Raji (cell line): Measurements from ENCODE around the gene TSPAN14.

Experiments
- POLR2A ChIP-seq: IDR thresholded peaks from 2 replicates; pipeline ENCODE4 v1.6.1; 2011; ENCODE audit warnings: low read depth, low read length, control low read depth; ENCODE audit not compliant: insufficient read depth

The TSPAN14 gene

GRCh38 chr10:80415734-80416478 lies 38.2 kb upstream of the TSPAN14 start:
- TF ChIP-seq POLR2A = no peak

- no peak for TF ChIP-seq POLR2A
Measured at GRCh38 chr10:80416479-80417098, 37.5 kb upstream of the TSPAN14 start.

- peak; percentile 14 for TF ChIP-seq POLR2A
Measured at GRCh38 chr10:80421050-80421706, 32.9 kb upstream of the TSPAN14 start.

GRCh38 chr10:80421707-80422536 lies 32.2 kb upstream of the TSPAN14 start:
- peak; percentile 53 for TF ChIP-seq POLR2A

DNA sequence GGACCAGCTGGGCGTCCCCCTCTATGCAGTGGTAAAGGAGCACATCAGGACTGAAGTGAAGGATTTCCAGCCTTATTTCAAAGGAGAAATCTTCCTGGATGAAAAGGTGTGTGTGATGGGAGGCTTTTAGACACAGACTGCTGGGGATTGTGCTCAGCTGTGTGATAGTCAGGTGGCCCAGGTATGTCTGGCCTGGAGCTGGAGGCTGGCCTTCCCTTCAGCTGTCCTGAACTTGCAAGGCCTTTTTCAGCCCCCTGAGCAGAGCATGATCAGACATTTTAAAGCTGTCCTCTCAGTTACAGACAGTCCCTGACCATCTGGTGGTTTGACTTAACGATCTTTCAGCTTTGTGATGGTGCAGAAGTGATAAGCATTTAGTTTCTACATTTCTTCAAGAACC lies 28.2 kb upstream of the TSPAN14 start:
- no peak for TF ChIP-seq POLR2A

DNA sequence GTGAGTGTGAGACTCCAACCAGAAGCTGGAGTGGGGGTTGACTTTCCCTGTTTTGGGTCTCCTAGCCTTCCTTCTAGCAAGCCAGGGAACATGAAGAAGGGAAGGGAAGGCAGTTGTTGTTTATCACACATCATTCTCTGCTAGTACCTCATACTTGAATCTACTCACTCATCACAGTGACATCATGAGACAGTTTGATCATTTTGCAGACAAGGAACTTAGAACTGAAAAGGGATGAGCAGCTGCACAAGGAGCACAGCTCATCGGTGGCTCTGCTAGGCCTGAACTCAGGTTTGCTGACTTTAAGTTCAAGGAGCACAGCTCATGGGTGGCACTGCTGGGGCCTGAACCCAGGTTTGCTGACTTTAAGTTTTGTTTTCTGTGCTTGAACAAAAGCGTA lies 26.6 kb upstream of the TSPAN14 start:
- no peak for TF ChIP-seq POLR2A

DNA sequence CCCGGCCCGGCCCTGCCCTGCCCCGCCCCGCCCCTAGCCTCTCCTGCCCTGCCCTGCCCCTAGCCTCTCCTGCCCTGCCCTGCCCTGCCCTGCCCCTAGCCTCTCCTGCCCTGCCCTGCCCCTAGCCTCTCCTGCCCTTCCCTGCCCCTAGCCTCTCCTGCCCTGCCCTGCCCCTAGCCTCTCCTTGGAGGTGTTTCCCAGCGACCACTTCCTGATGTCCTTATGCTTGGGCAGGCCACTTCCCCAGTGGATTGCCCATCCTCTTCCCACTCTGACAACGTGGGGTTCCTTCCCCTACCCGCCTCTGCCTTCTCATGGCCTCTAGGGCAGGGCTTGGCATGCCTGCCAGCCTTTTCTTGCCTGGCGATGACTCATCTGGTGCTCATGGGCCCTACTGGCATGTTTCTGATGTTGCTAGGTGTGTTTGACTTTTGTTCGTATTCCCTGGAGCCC lies 24.6 kb upstream of the TSPAN14 start:
- TF ChIP-seq POLR2A = no peak

- TF ChIP-seq POLR2A = no peak
Measured at GRCh38 chr10:80433134-80433533, 21.0 kb upstream of the TSPAN14 start.

DNA sequence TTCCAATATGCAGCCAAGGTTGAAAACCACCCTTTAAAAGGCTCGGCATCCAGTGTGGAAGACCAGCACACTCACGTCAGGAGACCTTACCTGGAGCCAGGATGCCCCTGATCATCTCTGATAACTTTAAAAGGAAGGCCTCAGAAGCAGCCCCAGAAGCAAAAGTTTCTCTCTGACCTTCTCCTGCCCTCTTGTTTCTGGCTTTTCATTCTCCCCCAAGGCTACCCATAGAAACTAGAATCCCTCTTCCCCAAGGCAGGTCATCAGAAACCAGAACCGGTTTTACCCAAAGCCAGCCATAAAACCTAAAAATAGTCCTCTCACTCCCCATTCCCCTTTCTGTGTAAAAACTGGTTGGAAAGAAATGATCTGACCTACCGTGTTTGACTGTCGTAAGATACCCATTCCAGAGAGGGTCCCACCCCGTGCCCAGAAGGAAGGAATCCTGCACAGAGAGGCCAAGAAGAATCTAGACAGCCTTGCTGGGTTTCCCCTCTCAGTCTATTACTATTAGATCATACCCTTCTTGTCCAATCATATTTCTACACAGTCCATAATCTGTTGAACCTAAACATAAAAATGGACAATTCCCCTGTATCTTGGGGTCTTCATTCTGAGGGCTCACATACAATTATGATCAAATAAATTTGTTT lies 17.5 kb upstream of the TSPAN14 start:
- TF ChIP-seq POLR2A = no peak

GRCh38 chr10:80437227-80437626 lies 16.9 kb upstream of the TSPAN14 start:
- TF ChIP-seq POLR2A = no peak

GRCh38 chr10:80441831-80442230 lies 12.3 kb upstream of the TSPAN14 start:
- TF ChIP-seq POLR2A = no peak

GRCh38 chr10:80442879-80443278 lies 11.2 kb upstream of the TSPAN14 start:
- no peak for TF ChIP-seq POLR2A

DNA sequence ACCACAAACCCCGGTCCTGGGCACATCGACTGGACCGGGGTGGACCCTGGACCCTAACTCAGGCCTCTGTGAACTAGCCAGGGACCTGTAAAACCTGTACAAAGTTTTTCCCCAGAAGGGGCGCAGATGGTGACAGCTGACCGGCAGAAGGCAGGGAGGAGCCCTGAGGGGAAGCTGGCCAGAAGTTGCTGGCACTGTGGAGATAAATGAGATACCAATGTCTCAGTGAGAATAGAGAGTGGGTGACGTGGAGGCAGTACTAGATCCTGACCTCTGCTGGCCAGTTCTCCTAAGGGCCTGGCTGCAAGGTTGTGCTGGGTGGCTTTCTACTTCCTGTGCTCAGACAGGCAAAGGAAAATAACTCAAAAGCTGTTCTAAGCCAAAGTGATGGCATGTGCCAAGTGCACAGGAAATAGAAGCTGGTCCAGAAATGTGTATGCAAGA lies 10.6 kb upstream of the TSPAN14 start:
- no peak for TF ChIP-seq POLR2A

GRCh38 chr10:80444124-80444523 lies 10.0 kb upstream of the TSPAN14 start:
- TF ChIP-seq POLR2A = no peak
